GM12873 (cell line): ENCODE measurements around the gene TRRAP.

Source experiments
- TF ChIP-seq, protein P1 (sequence below): IDR thresholded peaks from 2 replicates; pipeline ENCODE4 v1.5.1; 2012; ENCODE audit warnings: low read depth, mild to moderate bottlenecking, moderate library complexity, low read length, control low read depth; ENCODE audit not compliant: insufficient read depth; ENCODE audit errors: missing control alignments

Gene TRRAP

DNA sequence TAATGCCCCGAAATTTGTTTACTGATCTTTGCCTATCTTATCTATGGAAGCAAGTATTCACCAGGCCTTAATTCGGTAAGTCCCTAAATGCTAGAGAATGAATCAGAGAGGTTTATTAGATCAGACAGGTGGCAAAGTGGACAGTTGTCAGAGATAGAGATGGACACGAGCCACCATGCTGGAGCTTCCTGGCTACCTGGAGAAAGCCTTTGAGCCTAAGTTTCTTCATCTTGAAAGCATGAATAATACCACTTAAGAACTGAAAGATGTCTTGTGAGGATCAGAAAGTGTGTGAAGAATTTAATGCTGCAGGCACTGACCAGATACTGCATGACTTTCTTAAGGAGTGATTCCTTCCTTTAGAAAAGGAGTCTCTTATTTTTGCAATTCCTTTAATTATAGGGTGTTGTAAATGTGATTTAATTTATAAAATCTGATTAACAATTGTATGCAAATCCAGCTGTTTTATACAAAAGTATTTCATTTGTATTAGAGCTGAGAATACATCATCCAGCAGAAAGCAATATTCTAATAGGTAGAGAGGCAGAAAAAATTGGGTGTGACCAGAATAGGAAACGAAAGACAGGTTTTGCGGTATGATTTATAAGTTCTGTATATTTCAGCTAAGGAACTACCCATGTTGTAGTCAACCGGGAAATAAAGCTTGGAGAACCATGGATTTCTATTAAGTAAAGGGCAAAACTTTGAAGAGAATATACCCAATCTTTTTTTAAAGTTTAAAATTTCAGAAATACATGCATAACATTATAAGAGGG, 182.9 kb downstream of the TRRAP start:
- TF ChIP-seq, protein P1, sequence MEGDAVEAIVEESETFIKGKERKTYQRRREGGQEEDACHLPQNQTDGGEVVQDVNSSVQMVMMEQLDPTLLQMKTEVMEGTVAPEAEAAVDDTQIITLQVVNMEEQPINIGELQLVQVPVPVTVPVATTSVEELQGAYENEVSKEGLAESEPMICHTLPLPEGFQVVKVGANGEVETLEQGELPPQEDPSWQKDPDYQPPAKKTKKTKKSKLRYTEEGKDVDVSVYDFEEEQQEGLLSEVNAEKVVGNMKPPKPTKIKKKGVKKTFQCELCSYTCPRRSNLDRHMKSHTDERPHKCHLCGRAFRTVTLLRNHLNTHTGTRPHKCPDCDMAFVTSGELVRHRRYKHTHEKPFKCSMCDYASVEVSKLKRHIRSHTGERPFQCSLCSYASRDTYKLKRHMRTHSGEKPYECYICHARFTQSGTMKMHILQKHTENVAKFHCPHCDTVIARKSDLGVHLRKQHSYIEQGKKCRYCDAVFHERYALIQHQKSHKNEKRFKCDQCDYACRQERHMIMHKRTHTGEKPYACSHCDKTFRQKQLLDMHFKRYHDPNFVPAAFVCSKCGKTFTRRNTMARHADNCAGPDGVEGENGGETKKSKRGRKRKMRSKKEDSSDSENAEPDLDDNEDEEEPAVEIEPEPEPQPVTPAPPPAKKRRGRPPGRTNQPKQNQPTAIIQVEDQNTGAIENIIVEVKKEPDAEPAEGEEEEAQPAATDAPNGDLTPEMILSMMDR = no peak
